Activated CD4-positive, alpha-beta T cell treated with anti-CD3 and anti-CD28 coated beads for 48 hours (primary cell): ENCODE measurements around the gene JAG1.
A peak's percentile ranks its signal among the peaks of the same experiment; 100 is the strongest.

Experiments
- DNase-seq: peaks from one replicate; pipeline ENCODE4 v3.0.0-alpha.2; 2020

The JAG1 gene

GRCh38 chr20:10699489-10699888 lies 25.7 kb upstream of the JAG1 start:
- DNase-seq = no peak

- peak; percentile 32 for DNase-seq
Observed at GRCh38 chr20:10696650-10697049, 22.9 kb upstream of the JAG1 start.

DNA sequence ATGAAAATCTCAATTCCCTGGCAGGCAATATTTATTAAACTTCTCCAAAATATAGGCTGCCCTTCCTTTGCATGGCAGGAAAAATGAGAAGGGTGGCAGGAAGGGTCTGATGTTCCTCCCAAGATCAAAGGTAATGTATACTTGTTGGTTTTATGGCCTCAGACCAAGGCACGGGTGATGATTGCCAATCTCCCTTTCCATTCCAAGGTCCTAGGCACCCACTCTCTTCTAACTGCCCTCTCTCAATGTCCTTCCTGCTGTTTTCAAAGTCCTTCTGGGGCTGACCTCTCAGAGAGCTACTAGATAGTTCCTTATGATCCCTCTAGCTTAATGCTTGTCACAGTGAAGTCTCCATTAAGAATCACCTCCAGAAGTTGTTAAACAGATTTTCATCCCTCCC lies 15.6 kb upstream of the JAG1 start:
- DNase-seq = no peak

- no peak for DNase-seq
Observed at GRCh38 chr20:10687895-10688294, 14.1 kb upstream of the JAG1 start.

DNA sequence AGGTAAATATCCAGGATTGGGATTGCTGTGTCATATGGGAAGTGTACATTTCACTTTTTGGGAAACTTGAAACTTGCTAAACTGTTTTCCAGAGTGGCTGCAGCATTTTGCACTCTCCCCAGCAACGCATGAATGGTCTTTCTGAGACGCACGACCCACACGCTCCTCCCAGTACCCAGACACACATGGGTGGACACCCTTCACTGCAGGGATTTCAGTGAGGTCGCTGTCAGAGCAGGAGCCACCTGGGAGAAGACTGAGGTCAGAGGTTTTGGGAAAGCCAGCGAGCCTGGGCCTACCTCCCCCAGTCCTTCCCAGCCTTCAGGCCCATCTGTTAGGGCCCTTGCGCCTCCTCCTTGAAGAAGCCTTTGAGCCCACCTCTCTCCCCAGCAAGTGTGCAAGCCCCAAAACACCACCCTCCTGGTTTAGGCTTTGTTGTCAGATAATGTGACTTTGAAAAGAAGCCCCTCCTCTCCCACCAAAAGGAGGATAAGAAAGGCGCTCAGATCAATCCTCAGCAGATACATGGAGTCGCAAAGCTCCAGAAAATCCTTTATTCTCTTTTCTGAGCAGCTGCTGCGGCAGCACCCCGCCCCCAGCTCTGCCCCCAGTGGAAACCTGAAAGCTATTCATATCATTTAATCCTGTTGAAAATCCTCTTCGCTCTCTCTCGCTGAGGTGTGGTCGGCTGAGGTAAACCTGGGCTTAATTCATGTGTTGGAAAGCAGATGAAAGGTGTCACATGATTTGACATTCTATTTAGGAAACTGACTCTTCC lies 12.7 kb upstream of the JAG1 start:
- no peak for DNase-seq

DNA sequence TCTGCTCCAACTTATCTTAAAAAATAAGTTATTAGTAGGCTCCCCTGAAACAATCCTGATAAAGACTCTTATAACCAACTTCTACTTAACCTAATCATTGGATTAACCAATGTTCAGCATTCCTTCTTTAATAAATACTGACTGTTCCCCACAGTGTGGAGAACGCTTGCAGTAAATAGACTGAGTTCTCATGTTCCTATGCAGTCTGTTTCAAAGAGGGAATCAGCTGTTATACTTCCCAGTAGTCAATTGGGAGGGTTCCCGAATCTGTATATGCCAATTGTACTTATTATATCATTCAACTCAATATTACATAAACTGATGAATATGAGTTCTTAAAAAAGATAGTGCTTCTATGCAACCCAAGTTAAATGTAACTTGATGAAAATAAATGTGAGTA lies 9.7 kb upstream of the JAG1 start:
- DNase-seq = no peak

DNA sequence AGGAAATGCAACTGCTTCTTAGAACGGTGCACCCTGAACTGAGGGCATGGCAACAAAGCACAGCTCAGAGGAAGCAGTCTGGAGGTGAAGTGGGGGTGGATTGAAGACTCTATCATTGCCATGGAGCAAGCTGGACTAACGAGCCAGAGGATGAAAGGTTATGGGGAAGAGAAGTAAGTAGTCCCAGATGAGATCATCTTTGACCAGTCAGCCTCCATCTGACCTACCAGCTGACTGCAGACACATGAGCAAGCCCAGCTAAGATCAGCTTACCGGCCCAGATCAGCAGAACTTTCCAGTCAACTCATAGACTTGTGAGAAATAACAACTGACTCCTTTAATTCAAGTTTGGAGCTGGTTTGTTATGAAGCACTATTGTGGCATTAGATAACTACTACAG lies 9.1 kb upstream of the JAG1 start:
- no peak for DNase-seq

DNA sequence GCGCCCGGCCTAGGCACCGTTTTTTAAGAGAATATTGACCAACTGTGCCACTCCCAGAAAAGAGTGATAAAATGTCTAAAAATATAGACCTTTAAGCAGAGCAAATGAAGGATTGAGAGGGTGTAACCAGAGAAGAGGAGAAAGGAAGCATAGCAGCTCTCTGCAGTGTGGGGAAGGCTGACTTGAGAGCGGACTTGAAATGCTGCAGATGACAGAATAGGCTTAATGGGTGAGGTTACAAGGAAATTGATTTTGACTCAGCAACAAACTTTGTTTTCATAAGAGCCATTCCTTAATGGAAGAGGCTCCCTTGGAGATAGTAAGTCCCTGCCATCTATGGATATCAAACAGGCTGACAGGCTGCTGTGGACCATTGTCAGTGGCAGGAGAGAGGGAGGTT lies 7.7 kb upstream of the JAG1 start:
- no peak for DNase-seq

GRCh38 chr20:10680571-10680970 lies 6.8 kb upstream of the JAG1 start:
- no peak for DNase-seq

DNA sequence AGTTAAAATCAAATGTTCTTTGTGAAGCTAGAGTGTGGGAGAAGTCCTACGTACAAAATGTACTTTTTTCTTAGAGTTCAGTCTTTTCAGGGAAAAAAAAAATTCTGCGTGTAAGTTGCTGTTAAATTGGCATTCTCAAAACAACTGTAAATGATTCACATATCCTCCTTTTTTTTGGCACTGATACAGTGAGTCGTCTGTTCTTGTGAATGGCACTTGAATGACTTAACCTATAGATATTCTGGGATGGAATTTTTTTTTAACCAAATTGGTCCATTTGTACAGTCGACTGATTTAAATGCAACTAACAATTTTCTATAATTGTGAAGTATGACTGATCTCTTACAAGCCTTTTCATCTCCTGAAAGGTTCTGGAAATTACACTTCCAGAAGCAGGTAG lies 5.5 kb upstream of the JAG1 start:
- no peak for DNase-seq

DNA sequence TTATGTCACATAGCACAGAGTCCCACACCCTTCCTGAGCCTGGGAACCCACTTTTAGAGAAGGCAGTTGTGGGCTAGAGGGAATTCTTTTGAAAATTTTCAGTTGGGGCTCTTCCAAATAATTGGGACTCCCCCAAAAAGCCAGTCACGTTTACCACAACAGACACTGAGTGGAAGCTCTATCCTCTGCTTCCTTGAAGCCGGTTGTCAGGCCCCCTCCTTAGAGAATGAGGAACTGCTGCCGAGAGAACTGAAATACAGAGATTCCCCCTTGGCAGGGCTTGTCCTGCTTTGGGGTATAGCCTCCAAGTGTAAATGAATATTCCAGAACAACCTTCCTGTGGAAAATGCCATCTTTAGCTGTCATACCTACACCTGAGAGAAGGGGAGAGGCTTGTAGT lies 2.7 kb upstream of the JAG1 start:
- DNase-seq = no peak

- DNase-seq = no peak
Observed at GRCh38 chr20:10675450-10675848, 1.6 kb upstream of the JAG1 start.

- peak; percentile 65 for DNase-seq
Observed at GRCh38 chr20:10674684-10675449, 1.1 kb upstream of the JAG1 start.

DNA sequence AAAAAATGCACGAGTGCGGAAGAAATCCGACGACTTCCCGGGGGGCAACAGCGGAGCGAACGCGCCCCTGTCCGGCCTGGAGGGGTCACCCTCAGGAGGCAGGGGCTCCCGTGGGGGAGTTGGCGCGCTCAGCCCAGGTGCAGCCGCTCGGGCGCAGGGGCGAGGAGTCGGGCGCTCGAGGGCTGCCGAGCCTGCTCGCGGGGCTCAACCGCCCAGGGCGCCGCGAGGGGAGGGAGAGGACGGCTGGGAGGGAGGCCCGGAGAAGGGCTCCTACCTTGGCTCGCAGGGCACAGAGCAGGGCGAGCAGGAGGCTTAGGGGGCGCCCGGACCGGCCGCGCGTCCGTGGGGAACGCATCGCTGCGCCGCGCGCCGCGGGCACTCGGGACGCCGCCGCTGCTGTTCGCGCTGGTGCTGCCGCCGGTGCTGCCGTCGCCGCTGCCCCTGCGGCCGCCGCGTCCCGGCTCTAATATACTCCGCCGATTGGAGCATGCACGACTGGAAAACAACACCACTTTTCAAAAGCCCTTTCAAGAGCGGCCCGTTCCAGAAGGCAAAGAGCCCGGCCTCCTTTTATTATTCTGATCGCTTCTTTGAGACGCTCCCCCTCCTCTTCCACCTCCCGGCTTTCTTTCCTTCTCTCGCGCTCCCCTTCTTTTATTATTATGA lies 490 bp downstream of the JAG1 start:
- DNase-seq = peak; percentile 14

- peak; percentile 63 for DNase-seq
Observed at GRCh38 chr20:10672624-10673127, 1.1 kb downstream of the JAG1 start.

DNA sequence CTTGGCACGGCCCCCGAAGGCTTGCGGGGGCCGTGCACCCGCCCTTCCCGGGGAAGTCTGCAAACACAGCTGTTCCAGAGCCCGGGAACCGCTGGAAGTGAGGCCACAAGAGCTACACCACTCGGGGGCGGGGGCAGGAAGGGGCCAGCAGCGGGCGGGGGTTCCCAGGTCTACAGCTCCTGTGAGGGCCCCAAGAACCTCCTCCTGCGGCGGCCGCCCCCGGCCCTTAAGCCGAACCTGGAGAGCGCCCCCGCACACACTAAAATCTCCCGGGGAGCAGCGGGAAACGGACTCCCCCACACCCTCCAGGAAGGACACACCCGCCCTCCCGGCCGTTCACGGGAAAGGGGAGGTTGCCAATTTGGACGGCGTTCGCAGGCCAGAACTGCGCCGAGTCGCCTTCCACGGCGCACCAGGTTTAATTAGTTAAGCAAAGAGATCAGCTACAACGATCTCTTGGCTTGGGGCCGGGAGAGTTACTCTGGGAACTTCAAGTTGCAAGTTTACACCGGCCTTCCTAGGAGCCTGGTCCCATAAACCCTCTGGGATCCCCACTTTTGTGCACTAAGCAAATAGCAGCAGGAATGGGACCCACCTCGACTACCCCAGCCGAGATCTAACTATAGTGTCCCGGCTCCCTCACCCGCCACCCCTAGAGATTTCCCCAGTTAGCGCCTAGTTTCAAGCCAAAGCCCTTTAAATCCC lies 1.7 kb downstream of the JAG1 start:
- DNase-seq = peak; percentile 18

DNA sequence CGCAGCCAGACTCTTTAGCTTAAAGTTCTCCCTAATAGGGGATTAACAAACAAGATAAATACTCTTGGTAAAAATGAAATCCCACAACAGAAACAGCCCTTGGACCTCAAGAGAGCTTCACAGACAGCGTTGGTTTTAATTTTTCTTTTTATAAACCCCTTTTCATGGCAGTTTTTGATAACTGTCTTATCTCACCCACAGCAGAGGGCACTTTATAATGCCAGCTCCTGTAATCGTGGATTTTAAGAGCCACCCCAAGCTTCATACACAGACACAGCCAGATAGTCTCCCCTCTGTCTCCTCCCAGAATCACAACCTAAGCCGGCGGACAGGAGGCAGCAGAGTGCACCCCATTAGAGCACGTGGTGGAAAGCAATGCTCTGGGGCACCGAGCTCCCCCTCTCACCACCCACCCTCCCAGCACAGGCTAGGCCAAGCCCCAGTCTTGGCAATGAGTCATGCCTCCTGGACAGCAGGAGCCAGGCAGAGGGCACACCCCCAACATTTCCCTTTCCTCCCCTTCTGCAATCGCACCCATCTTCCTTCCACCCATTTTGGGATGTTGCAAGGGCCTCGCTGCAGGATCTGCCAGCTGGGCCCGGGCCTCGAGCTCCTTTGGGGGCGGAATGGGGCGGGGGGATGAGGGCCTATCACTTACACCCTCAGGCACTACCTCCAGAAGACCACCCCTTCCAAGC lies 2.4 kb downstream of the JAG1 start:
- DNase-seq = peak; percentile 48

- no peak for DNase-seq
Observed at GRCh38 chr20:10670501-10671220, 3.1 kb downstream of the JAG1 start.

- DNase-seq = no peak
Observed at GRCh38 chr20:10669843-10670446, 3.9 kb downstream of the JAG1 start.

DNA sequence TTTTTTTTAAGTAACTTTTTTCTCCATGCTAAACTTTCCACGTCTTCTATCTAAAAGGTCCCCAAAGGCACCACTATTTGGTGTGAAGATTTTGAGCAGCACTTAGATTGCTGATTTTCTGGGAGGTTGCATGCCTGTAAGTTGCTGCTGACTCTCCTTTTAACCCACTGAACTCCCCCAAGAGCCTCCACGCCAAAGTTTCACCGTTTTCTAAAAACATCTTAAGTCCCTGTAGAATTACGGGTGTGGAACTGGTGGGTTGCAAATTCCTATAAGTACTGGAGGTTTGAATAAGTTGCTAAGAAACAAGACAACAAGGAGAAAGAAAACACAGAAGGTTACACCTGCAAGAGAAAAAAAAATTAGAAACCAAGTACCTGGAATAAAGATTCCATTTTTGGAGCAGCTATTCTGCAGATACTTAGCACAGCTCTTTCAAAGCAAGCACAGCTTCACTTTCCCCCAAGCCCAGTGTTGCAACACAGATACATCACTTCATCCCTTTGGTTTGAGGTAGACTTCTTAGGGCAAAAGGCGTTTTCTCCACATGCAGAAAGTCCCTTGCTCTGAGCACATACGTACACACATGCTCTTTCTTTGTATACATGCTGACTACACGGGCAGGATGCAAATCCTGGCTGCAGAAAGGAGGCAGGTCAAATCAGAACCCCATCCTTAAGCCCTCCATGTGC lies 5.0 kb downstream of the JAG1 start:
- no peak for DNase-seq
